HCT116 (cell line): ENCODE measurements around the gene IL23A. TPM values are rescaled to one million over a fixed set of nuclear protein-coding genes. Genes with fewer than 3 reads are reported as not detected.

Experiments
- ATAC-seq: fragments of 200-7000 bp; cut with Tn5 transposase; 2 replicates; pipeline ENCODE4 v1.9.1; 2020; ENCODE audit warnings: mild to moderate bottlenecking, moderate library complexity
- BruUV-seq: library from RNA; stranded (reverse); fragments of 400-500 nt; replicated peaks from 2 replicates; lab custom pipeline; 2021; lab: Mats Ljungman, UMichigan
- CTCF ChIA-PET: fragments of 300-600 bp; sonication (Branson Sonifier 250); formaldehyde crosslinking; loops from one replicate; lab custom pipeline; 2021; ENCODE audit warnings: antibody characterized with exemption; lab: Charles Lee
- POLR2A ChIA-PET: fragments of 300-600, 350-600 bp; sonication (Branson Sonifier 250); formaldehyde crosslinking; loops from one replicate; lab custom pipeline; 2021; ENCODE audit warnings: antibody characterized with exemption; lab: Charles Lee
- RAD21 ChIA-PET, 2 experiments: fragments of 300-600 bp; sonication (Branson Sonifier 250); formaldehyde crosslinking; loops; one replicate each; lab custom pipeline; 2023; ENCODE audit warnings: low total read pairs in 2 of 2; ENCODE audit not compliant: uncharacterized antibody in 2 of 2, unreplicated experiment in 2 of 2, low non-redundant PET in 1 of 2; lab: Charles Lee
- DNase-seq: peaks from one replicate; pipeline ENCODE4 v3.0.0-alpha.2; 2010; ENCODE audit warnings: low read depth, low spot score
- H2AFZ ChIP-seq: fragments of 200-600 bp; shearing (Covaris generic), sonication (generic); 2 replicates; pipeline ENCODE4 v1.6.1; 2017; ENCODE audit warnings: low read depth, mixed run types, mixed read lengths, antibody characterized with exemption, low read length; ENCODE audit not compliant: poor library complexity, severe bottlenecking
- H3K27ac ChIP-seq: 2 replicates; pipeline ENCODE4 v1.5.1; 2012; ENCODE audit warnings: low read depth, low read length
- H3K27me3 ChIP-seq: fragments of 200-600 bp; sonication (generic); 2 replicates; pipeline ENCODE4 v1.6.1; 2016; ENCODE audit warnings: mixed run types, low read length, mixed read lengths; ENCODE audit not compliant: insufficient read depth
- H3K36me3 ChIP-seq, 2 experiments: fragments of 200-500 bp in 1 of 2; fragments of 200-600 bp in 1 of 2; sonication (Bioruptor generic) in 1 of 2; sonication (generic) in 1 of 2; 2 replicates each; pipeline versions ENCODE4 v1.5.1 to v1.6.1; 2014 to 2016; ENCODE audit warnings: low read length in 2 of 2, inconsistent platforms in 1 of 2, mixed read lengths in 1 of 2, mixed run types in 1 of 2; ENCODE audit not compliant: insufficient read depth in 2 of 2, control insufficient read depth in 1 of 2
- H3K4me1 ChIP-seq, 2 experiments: fragments of 200-600 bp in 1 of 2; sonication (generic) in 1 of 2; 2 replicates each; pipeline versions ENCODE4 v1.5.1 to v1.6.1; 2012 to 2017; ENCODE audit warnings: low read length in 2 of 2, inconsistent platforms in 1 of 2, mild to moderate bottlenecking in 1 of 2, mixed read lengths in 1 of 2, mixed run types in 1 of 2, moderate library complexity in 1 of 2; ENCODE audit not compliant: insufficient read depth in 2 of 2, control insufficient read depth in 1 of 2
- H3K4me2 ChIP-seq: fragments of 200-600 bp; sonication (generic); 2 replicates; pipeline ENCODE4 v1.6.1; 2017; ENCODE audit warnings: mixed run types, low read length, mixed read lengths
- H3K4me3 ChIP-seq, 2 experiments: fragments of 200-600 bp in 1 of 2; sonication (generic) in 1 of 2; replicated peaks in 1 of 2; 2 replicates each; pipeline ENCODE4 v1.5.1; 2011 to 2016; ENCODE audit warnings: low read length in 2 of 2, control low read depth in 1 of 2, low read depth in 1 of 2, mild to moderate bottlenecking in 1 of 2, mixed read lengths in 1 of 2, mixed run types in 1 of 2
- H3K79me2 ChIP-seq: fragments of 200-600 bp; sonication (generic); 2 replicates; pipeline ENCODE4 v1.6.1; 2017; ENCODE audit warnings: mild to moderate bottlenecking, mixed run types, low read length, moderate library complexity, mixed read lengths; ENCODE audit not compliant: insufficient read depth
- H3K9ac ChIP-seq: fragments of 200-600 bp; sonication (generic); 2 replicates; pipeline ENCODE4 v1.6.1; 2016; ENCODE audit warnings: low read length, mixed read lengths
- H3K9me2 ChIP-seq: fragments of 200-600 bp; sonication (generic), shearing (Covaris generic); 2 replicates; pipeline ENCODE4 v1.6.1; 2017; ENCODE audit warnings: mixed run types, mild to moderate bottlenecking, moderate library complexity; ENCODE audit not compliant: insufficient read depth
- H3K9me3 ChIP-seq, 2 experiments: fragments of 200-500 bp in 1 of 2; fragments of 200-600 bp in 1 of 2; sonication (Bioruptor generic) in 1 of 2; sonication (generic) in 1 of 2; 2 replicates each; pipeline ENCODE4 v1.6.1; 2014 to 2017; ENCODE audit warnings: low read length in 2 of 2, mixed read lengths in 2 of 2, inconsistent platforms in 1 of 2, low read depth in 1 of 2, mild to moderate bottlenecking in 1 of 2, mixed run types in 1 of 2, moderate library complexity in 1 of 2; ENCODE audit not compliant: control insufficient read depth in 1 of 2, insufficient read depth in 1 of 2
- H4K20me1 ChIP-seq: fragments of 200-600 bp; sonication (generic), shearing (Covaris generic); 2 replicates; pipeline ENCODE4 v1.6.1; 2017; ENCODE audit warnings: mixed run types, mild to moderate bottlenecking, moderate library complexity; ENCODE audit not compliant: insufficient read depth
- CBX3 ChIP-seq: IDR thresholded peaks from 2 replicates; pipeline ENCODE4 v1.6.1; 2012; ENCODE audit warnings: low read depth
- ELF1 ChIP-seq: IDR thresholded peaks from 2 replicates; pipeline ENCODE4 v1.6.1; 2012; ENCODE audit warnings: low read depth, borderline replicate concordance
- EZH2 ChIP-seq: fragments of 200-600 bp; sonication (generic); IDR thresholded peaks from 2 replicates; pipeline ENCODE4 v1.6.1; 2017; ENCODE audit warnings: antibody characterized with exemption, mixed run types
- EZH2phosphoT487 ChIP-seq: fragments of 200-600 bp; IDR thresholded peaks from 2 replicates; pipeline ENCODE4 v1.6.1; 2018; ENCODE audit warnings: antibody characterized with exemption, borderline replicate concordance
- FOSL1 ChIP-seq: IDR thresholded peaks from 2 replicates; pipeline ENCODE4 v1.6.1; 2012; ENCODE audit warnings: low read depth
- JUND ChIP-seq: IDR thresholded peaks from 2 replicates; pipeline ENCODE4 v1.6.1; 2012
- POLR2A ChIP-seq: IDR thresholded peaks from 2 replicates; pipeline ENCODE4 v1.7.0; 2011; ENCODE audit warnings: borderline replicate concordance; ENCODE audit not compliant: insufficient read depth, insufficient read length; ENCODE audit errors: extremely low read depth
- POLR2AphosphoS5 ChIP-seq: IDR thresholded peaks from 2 replicates; pipeline ENCODE4 v1.6.1; 2011; ENCODE audit warnings: mild to moderate bottlenecking, low read depth, low read length, moderate library complexity
- YY1 ChIP-seq: IDR thresholded peaks from 2 replicates; pipeline ENCODE4 v1.6.1; 2011; ENCODE audit warnings: low read length, low read depth, moderate library complexity, mild to moderate bottlenecking; ENCODE audit not compliant: insufficient replicate concordance; ENCODE audit errors: extremely low read depth
- ZFX ChIP-seq: fragments of 450-650 bp; IDR thresholded peaks from 2 replicates; pipeline ENCODE4 v1.6.1; 2017
- ZNF274 ChIP-seq: fragments of 200-500 bp; sonication (Bioruptor generic); IDR thresholded peaks from 2 replicates; pipeline ENCODE4 v1.6.1; 2014; ENCODE audit warnings: mild to moderate bottlenecking, low read depth, low read length, inconsistent platforms
- intact Hi-C: fragments of 100-400 bp; cut with micrococcal nuclease; formaldehyde crosslinking; loops from 2 replicates; pipeline ENCODE4 v1.10.0; 2022
- total RNA-seq: library from RNA; stranded (reverse); gene quantifications from one replicate; pipeline ENCODE4 v1.2.1, GENCODE V29; 2021; ENCODE audit not compliant: unreplicated experiment
- TF ChIP-seq, protein P1 (sequence below): IDR thresholded peaks from 2 replicates; pipeline ENCODE4 v1.6.1; 2012
- TF ChIP-seq, protein P2 (sequence below): IDR thresholded peaks from 2 replicates; pipeline ENCODE4 v1.6.1; 2012; ENCODE audit warnings: low read depth
- TF ChIP-seq, protein P3 (sequence below): IDR thresholded peaks from 2 replicates; pipeline ENCODE4 v1.6.1; 2011; ENCODE audit warnings: mild to moderate bottlenecking, low read length, moderate library complexity; ENCODE audit not compliant: insufficient replicate concordance; ENCODE audit errors: extremely low read depth

Gene IL23A
- total RNA-seq, 1 experiment from 2014 or later, result 0.59 TPM

DNA sequence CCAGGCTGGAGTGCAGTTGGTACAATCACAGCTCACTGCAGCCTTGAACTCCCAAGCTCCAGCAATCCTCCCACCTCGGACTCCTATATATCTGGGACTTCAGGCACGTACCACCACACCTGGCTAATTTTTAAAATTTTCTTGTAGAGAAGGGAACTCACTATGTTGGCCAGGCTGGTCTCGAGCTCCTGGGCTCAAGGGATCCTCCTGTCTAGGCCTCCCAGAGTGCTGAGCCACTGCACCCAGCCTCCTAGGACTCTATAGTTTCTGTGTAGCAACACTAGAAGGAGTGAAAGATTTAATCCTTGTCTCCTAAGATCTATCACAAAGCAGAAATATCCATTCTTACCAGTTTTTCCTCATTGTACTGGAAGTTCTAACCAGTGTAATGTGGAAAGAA, 28.3 kb downstream of the IL23A start:
- DNase-seq (no peak), ATAC-seq (no peak)
- H3K4me3 ChIP-seq, result no peak overlapping the region
- H3K79me2 ChIP-seq, result no peaks in the 10 kb centered on the region
- no peak overlapping the region for H3K9ac ChIP-seq
- H3K4me2 ChIP-seq, result no peak overlapping the region
- H3K27me3 ChIP-seq, result no peaks in the 10 kb centered on the region
- RAD21 ChIA-PET, result interaction anchor here in 1 of 2 experiments (0.6 kb wide), 1 partner anchor 9 kb away, joined by 3 read pairs; no protein-coding TSS in a partner anchor
- POLR2A ChIA-PET, result no interaction called here
- no peaks in the 10 kb centered on the region for H3K4me1 ChIP-seq
- no peak overlapping the region for H2AFZ ChIP-seq
- TF ChIP-seq CBX3 (no peak), EZH2phosphoT487 (no peak), ZNF274 (no peak), ZFX (no peak), EZH2 (no peak), FOSL1 (no peak), POLR2AphosphoS5 (no peak), ELF1 (no peak), JUND (no peak), YY1 (no peak), POLR2A (no peak)
- TF ChIP-seq, protein P1, sequence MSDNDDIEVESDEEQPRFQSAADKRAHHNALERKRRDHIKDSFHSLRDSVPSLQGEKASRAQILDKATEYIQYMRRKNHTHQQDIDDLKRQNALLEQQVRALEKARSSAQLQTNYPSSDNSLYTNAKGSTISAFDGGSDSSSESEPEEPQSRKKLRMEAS, result no peak
- TF ChIP-seq, protein P2, sequence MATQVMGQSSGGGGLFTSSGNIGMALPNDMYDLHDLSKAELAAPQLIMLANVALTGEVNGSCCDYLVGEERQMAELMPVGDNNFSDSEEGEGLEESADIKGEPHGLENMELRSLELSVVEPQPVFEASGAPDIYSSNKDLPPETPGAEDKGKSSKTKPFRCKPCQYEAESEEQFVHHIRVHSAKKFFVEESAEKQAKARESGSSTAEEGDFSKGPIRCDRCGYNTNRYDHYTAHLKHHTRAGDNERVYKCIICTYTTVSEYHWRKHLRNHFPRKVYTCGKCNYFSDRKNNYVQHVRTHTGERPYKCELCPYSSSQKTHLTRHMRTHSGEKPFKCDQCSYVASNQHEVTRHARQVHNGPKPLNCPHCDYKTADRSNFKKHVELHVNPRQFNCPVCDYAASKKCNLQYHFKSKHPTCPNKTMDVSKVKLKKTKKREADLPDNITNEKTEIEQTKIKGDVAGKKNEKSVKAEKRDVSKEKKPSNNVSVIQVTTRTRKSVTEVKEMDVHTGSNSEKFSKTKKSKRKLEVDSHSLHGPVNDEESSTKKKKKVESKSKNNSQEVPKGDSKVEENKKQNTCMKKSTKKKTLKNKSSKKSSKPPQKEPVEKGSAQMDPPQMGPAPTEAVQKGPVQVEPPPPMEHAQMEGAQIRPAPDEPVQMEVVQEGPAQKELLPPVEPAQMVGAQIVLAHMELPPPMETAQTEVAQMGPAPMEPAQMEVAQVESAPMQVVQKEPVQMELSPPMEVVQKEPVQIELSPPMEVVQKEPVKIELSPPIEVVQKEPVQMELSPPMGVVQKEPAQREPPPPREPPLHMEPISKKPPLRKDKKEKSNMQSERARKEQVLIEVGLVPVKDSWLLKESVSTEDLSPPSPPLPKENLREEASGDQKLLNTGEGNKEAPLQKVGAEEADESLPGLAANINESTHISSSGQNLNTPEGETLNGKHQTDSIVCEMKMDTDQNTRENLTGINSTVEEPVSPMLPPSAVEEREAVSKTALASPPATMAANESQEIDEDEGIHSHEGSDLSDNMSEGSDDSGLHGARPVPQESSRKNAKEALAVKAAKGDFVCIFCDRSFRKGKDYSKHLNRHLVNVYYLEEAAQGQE, result no peak
- TF ChIP-seq, protein P3, sequence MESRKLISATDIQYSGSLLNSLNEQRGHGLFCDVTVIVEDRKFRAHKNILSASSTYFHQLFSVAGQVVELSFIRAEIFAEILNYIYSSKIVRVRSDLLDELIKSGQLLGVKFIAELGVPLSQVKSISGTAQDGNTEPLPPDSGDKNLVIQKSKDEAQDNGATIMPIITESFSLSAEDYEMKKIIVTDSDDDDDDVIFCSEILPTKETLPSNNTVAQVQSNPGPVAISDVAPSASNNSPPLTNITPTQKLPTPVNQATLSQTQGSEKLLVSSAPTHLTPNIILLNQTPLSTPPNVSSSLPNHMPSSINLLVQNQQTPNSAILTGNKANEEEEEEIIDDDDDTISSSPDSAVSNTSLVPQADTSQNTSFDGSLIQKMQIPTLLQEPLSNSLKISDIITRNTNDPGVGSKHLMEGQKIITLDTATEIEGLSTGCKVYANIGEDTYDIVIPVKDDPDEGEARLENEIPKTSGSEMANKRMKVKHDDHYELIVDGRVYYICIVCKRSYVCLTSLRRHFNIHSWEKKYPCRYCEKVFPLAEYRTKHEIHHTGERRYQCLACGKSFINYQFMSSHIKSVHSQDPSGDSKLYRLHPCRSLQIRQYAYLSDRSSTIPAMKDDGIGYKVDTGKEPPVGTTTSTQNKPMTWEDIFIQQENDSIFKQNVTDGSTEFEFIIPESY, result no peak
- H3K36me3 ChIP-seq, result no peaks in the 10 kb centered on the region
- CTCF ChIA-PET, result no interaction called here
- no peaks in the 10 kb centered on the region for H4K20me1 ChIP-seq
- BruUV-seq, result no TSS peak
- H3K9me2 ChIP-seq, result no peaks in the 10 kb centered on the region
- no peak overlapping the region for H3K27ac ChIP-seq
- intact Hi-C loops, result no loop called here
- no peaks in the 10 kb centered on the region for H3K9me3 ChIP-seq
